ENCODE measurements around the gene MET. TPM values are rescaled to one million over a fixed set of nuclear protein-coding genes. Genes with fewer than 3 reads are reported as not detected.

Gene MET
- total RNA-seq, 2 experiments from 2014 or later: 0.58 to 0.72 TPM

Other genes starting within 250 kb of the MET start
- not detected for gene CAV2, start 172.5 kb upstream of the MET start, total RNA-seq
- 1 to 10 TPM; 1.4 to 1.5 TPM for gene CAV1, start 147.2 kb upstream of the MET start, total RNA-seq
- 100 to 1,000 TPM; 158 to 177 TPM for gene CAPZA2, start 190.4 kb downstream of the MET start, total RNA-seq